GM15510 (cell line): ENCODE results near the gene CSDE1.

Source experiments
- POLR2A ChIP-seq: IDR thresholded peaks from 3 replicates; pipeline ENCODE4 v1.6.1; 2011; ENCODE audit warnings: borderline replicate concordance; ENCODE audit not compliant: insufficient read length; ENCODE audit errors: extremely low read depth

Gene CSDE1

GRCh38 chr1:114757455-114758255 is at the start of gene CSDE1:
Gene CSDE1, minus strand, starts transcription at chr1:114757984. Its CDS starts 18,094 bp downstream, at chr1:114739890.
- peak; percentile 93 for TF ChIP-seq POLR2A

GRCh38 chr1:114803001-114803400 is 45.2 kb upstream of the CSDE1 start:
- TF ChIP-seq POLR2A: no peak

GRCh38 chr1:114794038-114794437 is 36.3 kb upstream of the CSDE1 start:
- TF ChIP-seq POLR2A: no peak

- TF ChIP-seq POLR2A: no peak
These were observed 24.7 kb upstream of the CSDE1 start for GRCh38 chr1:114782476-114782875.

- peak; percentile 97 for TF ChIP-seq POLR2A
These were observed 22.8 kb upstream of the CSDE1 start, which contains the start of gene SIKE1 for GRCh38 chr1:114780344-114781226. Gene SIKE1, minus strand, starts transcription at chr1:114780685. Its CDS starts 78 bp downstream, at chr1:114780607.

GRCh38 chr1:114779722-114780121 is 21.9 kb upstream of the CSDE1 start:
- no peak for TF ChIP-seq POLR2A

GRCh38 chr1:114771992-114772391 is 14.2 kb upstream of the CSDE1 start:
- no peak for TF ChIP-seq POLR2A

- no peak for TF ChIP-seq POLR2A
These were observed 13.2 kb upstream of the CSDE1 start for GRCh38 chr1:114770989-114771388.

- TF ChIP-seq POLR2A: no peak
These were observed 6.9 kb upstream of the CSDE1 start for GRCh38 chr1:114764689-114765088.

GRCh38 chr1:114758256-114758832 is 560 bp upstream of the CSDE1 start:
- TF ChIP-seq POLR2A: no peak

GRCh38 chr1:114756949-114757454 is 782 bp downstream of the CSDE1 start:
- TF ChIP-seq POLR2A: no peak

GRCh38 chr1:114756009-114756892 is 1.5 kb downstream of the CSDE1 start:
- TF ChIP-seq POLR2A: no peak

GRCh38 chr1:114755006-114755931 is 2.5 kb downstream of the CSDE1 start:
- TF ChIP-seq POLR2A: no peak
